ENCODE data around the gene PDE4D.

Gene PDE4D

DNA sequence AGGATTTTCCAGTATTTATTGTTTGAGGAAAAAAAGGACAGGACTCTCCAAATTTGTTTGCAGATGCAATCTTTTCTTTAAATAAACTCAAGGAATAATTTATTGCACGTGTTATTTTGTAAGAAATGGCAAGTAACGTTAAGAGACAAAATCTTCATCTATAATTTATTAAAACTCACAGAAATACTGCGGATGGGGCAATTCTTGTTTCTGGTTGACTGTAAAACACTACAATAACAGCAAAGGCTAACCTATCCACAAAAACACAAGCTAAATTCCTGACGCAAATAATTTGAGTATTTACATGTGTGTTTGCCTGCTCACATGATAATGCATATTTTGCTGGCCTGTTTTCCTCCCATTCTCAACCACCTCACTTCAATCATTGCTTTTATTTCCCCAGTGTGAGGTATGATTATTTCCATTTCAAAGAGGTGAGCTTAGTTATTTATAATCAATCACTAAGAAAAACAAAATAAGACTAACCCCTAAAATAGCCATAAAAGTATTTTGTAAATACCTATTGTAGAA lies 619.4 kb downstream of the PDE4D start:
- TF ChIP-seq TAF1 (IDR thresholded peaks at IDR 0.05; ENCODE audit: borderline replicate concordance, insufficient read depth, low read length) (no peak), SIN3A (IDR thresholded peaks at IDR 0.05; ENCODE audit: borderline replicate concordance, insufficient read depth, low read length) (peak; percentile 51; the same call in 1 of the 2 replicates)

DNA sequence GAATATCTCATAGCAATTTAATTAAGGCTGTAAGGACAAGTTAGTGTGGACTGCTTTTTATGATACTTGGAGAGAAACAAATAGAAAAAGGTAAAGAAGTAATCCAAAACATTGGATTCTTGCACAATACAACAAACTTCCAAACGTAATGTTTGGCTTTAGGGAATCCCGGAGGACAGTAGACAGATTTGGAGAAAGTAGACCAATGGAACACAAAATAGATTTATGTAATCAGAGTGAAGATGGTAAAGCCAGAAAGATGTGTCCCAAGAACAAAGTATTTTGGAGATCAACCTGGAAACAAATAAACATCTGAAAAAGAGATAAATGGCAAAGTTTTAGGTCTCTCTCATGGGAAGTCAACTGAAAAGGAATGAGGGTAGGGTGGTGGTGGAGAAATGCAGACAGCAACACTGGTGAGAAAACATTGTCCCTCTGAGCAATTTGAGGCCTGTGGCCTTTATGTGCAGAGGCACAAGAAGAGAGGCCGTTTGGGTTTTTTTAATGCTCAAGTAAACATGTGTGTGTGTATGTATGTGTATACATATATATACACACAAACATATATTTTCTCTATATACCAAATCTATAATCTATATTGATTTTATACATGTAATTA lies 620.6 kb downstream of the PDE4D start:
- TF ChIP-seq, protein P1, sequence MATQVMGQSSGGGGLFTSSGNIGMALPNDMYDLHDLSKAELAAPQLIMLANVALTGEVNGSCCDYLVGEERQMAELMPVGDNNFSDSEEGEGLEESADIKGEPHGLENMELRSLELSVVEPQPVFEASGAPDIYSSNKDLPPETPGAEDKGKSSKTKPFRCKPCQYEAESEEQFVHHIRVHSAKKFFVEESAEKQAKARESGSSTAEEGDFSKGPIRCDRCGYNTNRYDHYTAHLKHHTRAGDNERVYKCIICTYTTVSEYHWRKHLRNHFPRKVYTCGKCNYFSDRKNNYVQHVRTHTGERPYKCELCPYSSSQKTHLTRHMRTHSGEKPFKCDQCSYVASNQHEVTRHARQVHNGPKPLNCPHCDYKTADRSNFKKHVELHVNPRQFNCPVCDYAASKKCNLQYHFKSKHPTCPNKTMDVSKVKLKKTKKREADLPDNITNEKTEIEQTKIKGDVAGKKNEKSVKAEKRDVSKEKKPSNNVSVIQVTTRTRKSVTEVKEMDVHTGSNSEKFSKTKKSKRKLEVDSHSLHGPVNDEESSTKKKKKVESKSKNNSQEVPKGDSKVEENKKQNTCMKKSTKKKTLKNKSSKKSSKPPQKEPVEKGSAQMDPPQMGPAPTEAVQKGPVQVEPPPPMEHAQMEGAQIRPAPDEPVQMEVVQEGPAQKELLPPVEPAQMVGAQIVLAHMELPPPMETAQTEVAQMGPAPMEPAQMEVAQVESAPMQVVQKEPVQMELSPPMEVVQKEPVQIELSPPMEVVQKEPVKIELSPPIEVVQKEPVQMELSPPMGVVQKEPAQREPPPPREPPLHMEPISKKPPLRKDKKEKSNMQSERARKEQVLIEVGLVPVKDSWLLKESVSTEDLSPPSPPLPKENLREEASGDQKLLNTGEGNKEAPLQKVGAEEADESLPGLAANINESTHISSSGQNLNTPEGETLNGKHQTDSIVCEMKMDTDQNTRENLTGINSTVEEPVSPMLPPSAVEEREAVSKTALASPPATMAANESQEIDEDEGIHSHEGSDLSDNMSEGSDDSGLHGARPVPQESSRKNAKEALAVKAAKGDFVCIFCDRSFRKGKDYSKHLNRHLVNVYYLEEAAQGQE (IDR thresholded peaks at IDR 0.05; ENCODE audit: insufficient read depth in 1 of 2, low read depth in 2 of 2, low read length in 2 of 2), result no peak
- peak; percentile 71; the same call in 1 of the 2 replicates for TF ChIP-seq SIN3A (IDR thresholded peaks at IDR 0.05; ENCODE audit: borderline replicate concordance, insufficient read depth, low read length)

DNA sequence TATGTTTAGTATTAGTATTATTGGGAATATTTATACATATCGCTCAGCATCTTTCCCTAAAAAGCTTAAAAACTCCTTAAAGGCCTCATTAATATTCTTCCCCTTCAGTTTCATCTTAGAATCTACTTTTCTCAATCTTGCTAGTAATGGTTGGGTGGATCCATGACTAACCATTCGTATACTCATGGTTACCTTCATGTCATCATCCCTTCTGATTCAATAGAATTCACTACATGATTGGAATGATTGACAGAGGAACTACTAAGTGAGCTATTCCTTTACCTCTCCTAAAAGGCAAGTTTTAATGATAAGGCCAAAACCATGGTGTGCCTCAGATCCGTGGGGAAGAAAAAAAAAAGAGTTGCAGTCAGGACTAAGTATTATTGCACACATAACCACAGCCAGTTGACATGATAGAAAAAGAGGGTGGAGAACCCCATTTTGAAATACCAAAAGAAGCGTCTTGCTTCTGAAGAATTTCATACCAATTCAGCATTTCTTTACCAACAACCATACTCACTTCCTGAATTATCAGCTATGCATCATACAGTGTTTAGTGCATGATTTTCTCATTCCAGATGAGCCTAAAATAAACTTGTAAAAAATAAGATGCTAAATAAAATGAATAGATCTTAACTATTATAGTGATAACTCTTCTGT lies 624.6 kb downstream of the PDE4D start:
- TF ChIP-seq, protein P1 (IDR thresholded peaks at IDR 0.05; ENCODE audit: insufficient read depth in 1 of 2, low read depth in 2 of 2, low read length in 2 of 2), result no peak
- TF ChIP-seq POLR2AphosphoS5 (IDR thresholded peaks at IDR 0.05; ENCODE audit: low read depth, low read length), result no peak
- no peak for TF ChIP-seq SIN3A (IDR thresholded peaks at IDR 0.05; ENCODE audit: borderline replicate concordance, insufficient read depth, low read length)
- 0 out of 2 replicates have a peak, but pooled peaks have one; percentile 22 for TF ChIP-seq TAF1 (IDR thresholded peaks at IDR 0.05; ENCODE audit: borderline replicate concordance, insufficient read depth, low read length)
- no peak for TF ChIP-seq FOXP2 (optimal IDR thresholded peaks at IDR 0.05; ENCODE audit: borderline replicate concordance, extremely low read depth, extremely low read length, insufficient read depth)

DNA sequence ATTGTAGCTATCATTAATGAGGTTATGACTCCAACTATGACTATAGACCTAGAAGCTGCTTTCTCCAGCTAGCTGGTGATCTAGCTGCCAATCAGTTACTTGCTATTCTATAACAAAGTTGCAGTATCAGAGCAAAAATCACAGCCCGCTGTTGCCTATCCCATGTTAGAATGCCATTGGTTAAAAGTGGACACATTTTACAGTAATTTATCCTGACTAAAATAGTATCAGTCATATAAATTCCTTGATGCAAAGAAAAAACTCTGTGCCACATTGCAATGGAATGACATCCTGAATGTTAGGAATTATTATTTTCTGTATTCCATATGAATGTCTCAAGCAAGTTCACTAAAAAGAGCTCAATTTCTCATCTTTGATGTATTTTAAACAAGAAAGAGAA lies 626.5 kb downstream of the PDE4D start:
- TF ChIP-seq SIN3A (IDR thresholded peaks at IDR 0.05; ENCODE audit: borderline replicate concordance, insufficient read depth, low read length) (no peak), POLR2AphosphoS5 (IDR thresholded peaks at IDR 0.05; ENCODE audit: low read depth, low read length) (no peak), TAF1 (IDR thresholded peaks at IDR 0.05; ENCODE audit: borderline replicate concordance, insufficient read depth, low read length) (no peak), FOXP2 (optimal IDR thresholded peaks at IDR 0.05; ENCODE audit: borderline replicate concordance, extremely low read depth, extremely low read length, insufficient read depth) (no peak)
- TF ChIP-seq, protein P1 (IDR thresholded peaks at IDR 0.05; ENCODE audit: insufficient read depth in 1 of 2, low read depth in 2 of 2, low read length in 2 of 2), result no peak

DNA sequence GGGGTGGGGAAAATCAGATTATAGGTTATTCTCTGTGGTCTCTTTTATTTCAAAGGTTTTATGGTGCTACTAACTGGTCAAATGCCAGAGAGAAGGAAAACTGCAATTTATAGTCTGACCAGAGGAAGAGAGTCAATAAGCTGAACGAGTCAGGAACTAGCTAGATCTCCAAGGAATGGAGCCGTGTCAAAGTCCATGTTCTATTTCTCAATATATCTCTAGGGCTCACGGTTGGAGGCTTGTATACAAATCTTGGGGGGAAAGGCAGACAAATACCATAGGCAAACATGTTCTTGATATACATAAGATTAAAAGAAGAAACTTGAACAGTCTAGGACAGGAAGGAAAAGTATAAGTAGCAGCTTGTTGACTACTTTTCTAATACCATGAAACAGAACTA lies 627.1 kb downstream of the PDE4D start:
- TF ChIP-seq POLR2AphosphoS5 (IDR thresholded peaks at IDR 0.05; ENCODE audit: low read depth, low read length) (no peak), SIN3A (IDR thresholded peaks at IDR 0.05; ENCODE audit: borderline replicate concordance, insufficient read depth, low read length) (no peak), FOXP2 (optimal IDR thresholded peaks at IDR 0.05; ENCODE audit: borderline replicate concordance, extremely low read depth, extremely low read length, insufficient read depth) (no peak), TAF1 (IDR thresholded peaks at IDR 0.05; ENCODE audit: borderline replicate concordance, insufficient read depth, low read length) (no peak)
- TF ChIP-seq, protein P1 (IDR thresholded peaks at IDR 0.05; ENCODE audit: insufficient read depth in 1 of 2, low read depth in 2 of 2, low read length in 2 of 2), result no peak
